DMS 273 (cell line): Measurements from ENCODE around the gene RET.
A peak's percentile ranks its signal among the peaks of the same experiment; 100 is the strongest.

Source experiments
- DNase-seq: peaks from one replicate; lab custom pipeline; 2025; ENCODE audit not compliant: unreplicated experiment; lab: John Stamatoyannopoulos, UW

Gene RET

GRCh38 chr10:43076876-43077420, at the start of gene RET:
RET (plus strand) TSS chr10:43077069; CDS start chr10:43077259, 190 bp downstream.
- DNase-seq: peak; percentile 56

GRCh38 chr10:43027331-43027955, 49.4 kb upstream of the RET start:
- DNase-seq: no peak

- DNase-seq: no peak
Measured at GRCh38 chr10:43028143-43028542, 48.7 kb upstream of the RET start.

GRCh38 chr10:43029043-43029442, 47.8 kb upstream of the RET start:
- DNase-seq: no peak

- DNase-seq: no peak
Measured at GRCh38 chr10:43032613-43033012, 44.3 kb upstream of the RET start.

- DNase-seq: no peak
Measured at GRCh38 chr10:43035800-43036199, 41.1 kb upstream of the RET start.

- DNase-seq: no peak
Measured at GRCh38 chr10:43036481-43037428, 40.1 kb upstream of the RET start.

- no peak for DNase-seq
Measured at GRCh38 chr10:43037440-43037839, 39.4 kb upstream of the RET start.

GRCh38 chr10:43037942-43038782, 38.7 kb upstream of the RET start:
- no peak for DNase-seq

- no peak for DNase-seq
Measured at GRCh38 chr10:43038783-43039623, 37.9 kb upstream of the RET start.

GRCh38 chr10:43039624-43040481, 37.0 kb upstream of the RET start:
- DNase-seq: no peak

- DNase-seq: no peak
Measured at GRCh38 chr10:43040482-43041256, 36.2 kb upstream of the RET start.

- no peak for DNase-seq
Measured at GRCh38 chr10:43041422-43042342, 35.2 kb upstream of the RET start.

GRCh38 chr10:43042503-43043341, 34.1 kb upstream of the RET start:
- no peak for DNase-seq

GRCh38 chr10:43043342-43043772, 33.5 kb upstream of the RET start:
- no peak for DNase-seq

GRCh38 chr10:43043773-43044447, 33.0 kb upstream of the RET start:
- no peak for DNase-seq
